Omental fat pad (tissue), 4 donors: ENCODE data around the gene ASAP2. TPM values are rescaled to one million over a fixed set of nuclear protein-coding genes. Genes with fewer than 3 reads are reported as not detected.

Experiments used
- ATAC-seq: fragments of 150-250 bp; one replicate; pipeline ENCODE4 v1.9.1; 2016; ENCODE audit warnings: mild to moderate bottlenecking, moderate library complexity; ENCODE audit not compliant: low FRiP score
- DNase-seq: peaks from one replicate; pipeline ENCODE4 v3.0.0-alpha.2; 2019; ENCODE audit warnings: low spot score
- CTCF ChIP-seq, 3 donors: fragments of 450-650 bp; IDR thresholded peaks; one replicate each; pipeline ENCODE4 v1.5.1; 2016 to 2017; ENCODE audit warnings: antibody characterized with exemption in 3 of 3, mild to moderate bottlenecking in 3 of 3, moderate library complexity in 2 of 3
- total RNA-seq, 4 donors: library from RNA; depleted of rRNA; stranded (reverse); fragments of >200 nt; gene quantifications; one replicate each; pipeline ENCODE4 v1.1.0, GENCODE V29; 2016

ASAP2 gene
- total RNA-seq, 4 donors from 2014 or later, result 16.8 to 57.4 (median 22.8) TPM

- ATAC-seq, result no peak
- no peak for DNase-seq
- no peak for TF ChIP-seq CTCF (IDR thresholded peaks at IDR 0.05)
Measured at GRCh38 chr2:9188823-9189222, 17.8 kb upstream of the ASAP2 start.

GRCh38 chr2:9189901-9190300, 16.7 kb upstream of the ASAP2 start:
- ATAC-seq (no peak), DNase-seq (no peak)
- no peak for TF ChIP-seq CTCF (IDR thresholded peaks at IDR 0.05)

- DNase-seq, result no peak
- peak; percentile 72 for ATAC-seq
Measured at GRCh38 chr2:9191041-9191481, 15.6 kb upstream of the ASAP2 start.

GRCh38 chr2:9192712-9193111, 13.9 kb upstream of the ASAP2 start:
- no peak for TF ChIP-seq CTCF (IDR thresholded peaks at IDR 0.05)
- ATAC-seq (no peak), DNase-seq (no peak)

More at GRCh38 chr2:9191041-9191481, 15.6 kb upstream of the ASAP2 start:
- no peak for TF ChIP-seq CTCF (IDR thresholded peaks at IDR 0.05)

GRCh38 chr2:9194352-9194751, 12.3 kb upstream of the ASAP2 start:
- ATAC-seq, result no peak
- no peak for TF ChIP-seq CTCF (IDR thresholded peaks at IDR 0.05)
- DNase-seq, result no peak

GRCh38 chr2:9196637-9197036, 10.0 kb upstream of the ASAP2 start:
- TF ChIP-seq CTCF (IDR thresholded peaks at IDR 0.05), result no peak
- DNase-seq (no peak), ATAC-seq (no peak)

- no peak for DNase-seq
- ATAC-seq, result no peak
- no peak for TF ChIP-seq CTCF (IDR thresholded peaks at IDR 0.05)
Measured at GRCh38 chr2:9197916-9198315, 8.7 kb upstream of the ASAP2 start.
